ENCODE data around the gene RXRA.

GRCh38 chr9:134316449-134317160 lies 9.7 kb upstream of the RXRA start:
- TF ChIP-seq POLR2AphosphoS5 (IDR thresholded peaks at IDR 0.05; ENCODE audit: low read depth, low read length), result no peak
- no peak for TF ChIP-seq POLR2A (IDR thresholded peaks at IDR 0.05; ENCODE audit: low read depth, low read length)

All from GM12891 (cell line).